Measurements from ENCODE around the gene PLGRKT.

- TF ChIP-seq CTCF (IDR thresholded peaks at IDR 0.05): no peak
- no peak for TF ChIP-seq POLR2A (IDR thresholded peaks at IDR 0.05)
These were observed 40.5 kb upstream of the PLGRKT start for GRCh38 chr9:5478206-5478605.
